Stimulated activated CD8-positive, alpha-beta memory T cell treated with anti-CD3 and anti-CD28 coated beads, Interleukin-2, amount 100 ng/mL, for 48 hours (primary cell): ENCODE results near the gene ZNF324.
"Not testable (repeated sequence)": the region's sequence is repeated elsewhere in the genome, so short reads cannot be mapped to it uniquely, and the experiment has no call there.

Experiments
- DNase-seq, 2 donors: peaks; one replicate each; pipeline ENCODE4 v3.0.0-alpha.2; 2020; ENCODE audit warnings: low read depth in 2 of 2

The ZNF324 gene

DNA sequence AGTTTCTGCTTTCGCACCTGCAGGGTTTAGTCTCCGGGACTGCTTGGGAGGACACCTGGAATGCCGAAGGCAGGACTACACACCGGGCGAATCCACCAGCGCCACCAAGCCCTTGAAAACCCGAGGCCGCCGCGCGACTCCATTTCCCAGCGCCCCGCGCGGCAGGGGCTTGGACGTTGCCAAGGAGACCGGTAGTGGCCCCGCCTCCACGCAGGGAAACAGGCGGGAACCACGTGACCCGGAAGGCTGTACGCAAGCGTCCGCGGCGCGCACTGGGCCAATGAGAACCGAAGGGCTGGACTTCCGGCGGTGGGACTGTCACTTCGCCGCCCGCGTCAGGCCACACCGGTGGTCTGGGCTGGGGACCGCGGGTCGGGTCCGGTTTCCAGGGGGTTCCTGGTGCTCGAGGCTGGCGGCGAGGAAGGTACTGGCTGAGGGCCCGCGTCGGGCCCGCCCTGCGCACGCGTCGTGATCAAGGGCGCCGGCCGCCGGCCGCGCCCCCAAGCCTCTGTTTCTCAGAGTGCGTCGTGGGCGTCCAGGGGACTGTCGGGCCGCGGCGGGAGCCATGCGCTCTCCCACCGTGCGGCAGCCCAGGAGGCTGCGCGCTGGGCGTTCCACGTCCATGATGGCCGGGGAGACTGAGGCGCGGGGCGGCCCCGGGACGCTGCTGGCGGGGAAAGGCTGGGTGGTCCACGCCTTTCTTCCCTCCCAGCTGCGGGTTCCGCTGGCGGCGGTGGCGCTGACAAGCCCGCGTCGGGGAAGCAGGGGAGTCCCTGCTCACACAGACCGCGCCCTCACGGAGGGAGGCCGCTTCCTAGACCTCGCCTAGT, at the start of gene ZNF324:
Gene ZNF324 (plus strand): TSS at position 321 of the 830 bp plus-strand sequence. CDS start 2,106 bp downstream, outside the sequence.
- peak; percentile 97 for DNase-seq

DNA sequence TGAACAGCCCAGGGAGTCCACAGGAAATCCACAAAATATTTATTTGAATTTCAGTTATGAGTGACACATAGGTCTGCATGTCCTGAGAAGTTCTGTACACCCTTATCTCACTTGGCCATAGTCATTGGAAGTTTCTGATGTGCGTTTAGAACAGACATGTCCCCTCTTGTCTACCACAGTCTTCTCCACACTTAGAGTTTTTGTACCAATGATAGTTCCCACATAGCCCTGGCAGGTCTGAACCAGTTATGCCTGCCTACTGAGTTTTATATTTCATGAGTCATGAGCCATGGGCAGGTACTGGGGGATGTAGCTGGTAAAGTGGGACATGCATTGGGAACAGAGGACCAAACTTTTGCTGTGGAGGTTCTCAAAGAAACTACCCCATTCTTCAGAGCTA, 38.3 kb upstream of the ZNF324 start:
- no peak for DNase-seq

DNA sequence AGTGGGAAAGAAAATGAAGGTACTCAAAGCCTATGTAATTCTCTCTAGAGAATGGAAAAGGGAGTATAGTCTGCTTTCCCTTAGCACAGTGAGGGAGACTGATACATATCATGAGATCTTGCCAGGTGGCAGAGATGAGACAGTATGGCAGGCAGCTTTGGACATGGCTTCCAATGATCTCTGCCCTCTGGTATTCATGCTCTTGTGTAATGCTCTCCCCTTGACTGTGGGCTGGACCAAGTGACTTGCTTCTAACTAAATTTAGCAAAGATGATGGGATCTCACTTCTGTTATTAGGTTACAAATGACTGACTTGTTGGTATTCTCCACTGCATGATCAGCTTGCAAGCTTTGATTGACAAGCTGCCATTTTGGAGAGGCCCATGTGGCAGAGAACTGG, 37.1 kb upstream of the ZNF324 start:
- no peak for DNase-seq

GRCh38 chr19:58434217-58434616, 32.7 kb upstream of the ZNF324 start:
- DNase-seq = no peak

- DNase-seq = peak; percentile 82 to 86
Measured at GRCh38 chr19:58439576-58440554, 27.0 kb upstream of the ZNF324 start, which contains the start of gene ZNF132. Gene ZNF132 (minus strand): TSS chr19:58440153. CDS start chr19:58439821, 332 bp downstream.

- DNase-seq = no peak
Measured at GRCh38 chr19:58440556-58440955, 26.3 kb upstream of the ZNF324 start.

DNA sequence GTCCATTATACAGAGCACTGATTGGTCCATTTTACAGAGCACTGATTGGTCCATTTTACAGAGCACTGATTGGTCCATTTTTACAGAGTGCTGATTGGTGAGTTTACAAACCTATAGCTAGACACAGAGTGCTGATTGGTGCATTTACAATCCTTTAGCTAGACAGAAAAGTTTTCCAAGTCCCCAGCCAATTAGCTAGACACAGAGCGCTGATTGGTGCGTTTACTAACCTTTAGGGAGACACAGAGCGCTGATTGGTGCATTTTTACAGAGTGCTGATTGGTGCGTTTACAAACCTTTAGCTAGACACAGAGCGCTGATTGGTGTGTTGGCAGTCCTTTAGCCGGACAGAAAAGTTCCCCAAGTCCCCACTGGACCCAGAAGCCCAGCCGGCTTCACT, 23.9 kb upstream of the ZNF324 start:
- not testable (repeated sequence) for DNase-seq

GRCh38 chr19:58448860-58449259, 18.0 kb upstream of the ZNF324 start:
- DNase-seq = not testable (repeated sequence)

GRCh38 chr19:58449980-58450379, 16.9 kb upstream of the ZNF324 start:
- not testable (repeated sequence) for DNase-seq

GRCh38 chr19:58450856-58451357, 16.0 kb upstream of the ZNF324 start:
- no peak for DNase-seq

- DNase-seq = peak; percentile 94 to 95
Measured at GRCh38 chr19:58451358-58452101, 15.3 kb upstream of the ZNF324 start, which contains the start of gene ZNF324B. Gene ZNF324B (plus strand): TSS chr19:58451622. CDS start chr19:58453702, 2,080 bp downstream.

GRCh38 chr19:58453743-58454142, 13.1 kb upstream of the ZNF324 start:
- DNase-seq = no peak

- no peak for DNase-seq
Measured at GRCh38 chr19:58455306-58455705, 11.6 kb upstream of the ZNF324 start.

- DNase-seq = no peak
Measured at GRCh38 chr19:58456111-58456510, 10.8 kb upstream of the ZNF324 start.

DNA sequence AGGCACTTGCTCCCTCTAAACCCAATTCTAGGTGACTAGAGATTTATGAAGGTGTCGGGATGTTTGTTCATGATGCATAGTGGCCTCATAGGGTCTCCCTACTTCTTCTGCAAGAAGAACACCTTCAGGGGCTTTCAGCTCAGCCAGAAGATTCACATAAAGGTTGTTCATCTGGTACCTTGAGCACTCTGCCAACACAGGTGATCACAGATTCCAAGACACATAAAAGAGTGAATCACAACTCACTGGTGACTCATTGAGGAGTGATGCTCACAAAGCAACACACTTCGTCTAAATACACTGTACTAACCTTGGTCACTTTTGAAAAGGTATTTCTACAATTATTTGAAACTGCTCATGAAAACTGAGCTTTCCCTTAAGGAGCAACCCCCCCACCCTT, 6.8 kb upstream of the ZNF324 start:
- no peak for DNase-seq

GRCh38 chr19:58466089-58466759, 656 bp upstream of the ZNF324 start:
- no peak for DNase-seq

GRCh38 chr19:58468216-58468839, 1.4 kb downstream of the ZNF324 start:
- DNase-seq = no peak

- no peak for DNase-seq
Measured at GRCh38 chr19:58469241-58470013, 2.5 kb downstream of the ZNF324 start.

DNA sequence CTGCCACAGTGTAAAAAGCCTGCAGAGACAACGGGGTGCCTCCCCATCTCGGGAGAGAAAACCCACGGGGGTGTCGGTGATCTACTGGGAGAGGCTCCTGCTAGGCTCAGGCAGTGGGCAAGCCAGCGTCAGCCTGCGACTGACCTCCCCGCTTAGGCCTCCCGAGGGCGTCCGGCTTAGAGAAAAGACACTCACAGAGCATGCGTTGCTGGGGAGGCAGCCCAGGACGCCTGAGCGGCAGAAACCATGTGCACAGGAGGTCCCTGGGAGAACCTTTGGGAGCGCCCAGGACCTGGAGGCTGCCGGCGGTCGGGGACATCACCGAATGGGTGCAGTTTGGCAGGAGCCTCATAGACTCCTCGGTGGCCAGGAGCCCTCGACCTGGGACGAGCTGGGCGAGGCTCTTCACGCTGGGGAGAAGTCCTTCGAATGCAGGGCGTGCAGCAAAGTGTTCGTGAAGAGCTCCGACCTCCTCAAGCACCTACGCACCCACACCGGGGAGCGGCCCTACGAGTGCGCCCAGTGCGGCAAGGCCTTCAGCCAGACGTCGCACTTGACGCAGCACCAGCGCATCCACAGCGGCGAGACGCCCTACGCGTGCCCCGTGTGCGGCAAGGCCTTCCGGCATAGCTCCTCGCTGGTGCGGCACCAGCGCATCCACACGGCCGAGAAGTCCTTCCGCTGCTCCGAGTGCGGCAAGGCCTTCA, 4.1 kb downstream of the ZNF324 start:
- DNase-seq = not testable (repeated sequence)
